ENCODE results near the gene OR13G1.

GRCh38 chr1:247669225-247669624 is 10.3 kb downstream of the OR13G1 start:
- TF ChIP-seq TAF1 (IDR thresholded peaks at IDR 0.05; ENCODE audit: borderline replicate concordance, insufficient read depth, low read length), result no peak
- no peak for TF ChIP-seq SIN3A (IDR thresholded peaks at IDR 0.05; ENCODE audit: borderline replicate concordance, insufficient read depth, low read length)
- no peak for TF ChIP-seq POLR2AphosphoS5 (IDR thresholded peaks at IDR 0.05; ENCODE audit: low read depth, low read length)
